Keratinocyte (primary cell): Measurements from ENCODE around the gene ARHGEF25. TPM values are rescaled to one million over a fixed set of nuclear protein-coding genes. Genes with fewer than 3 reads are reported as not detected.
"Not testable (repeated sequence)": the region's sequence is repeated elsewhere in the genome, so short reads cannot be mapped to it uniquely, and the experiment has no call there.

ENCODE experiments used
- DNase-seq: peaks from one replicate; pipeline ENCODE4 v3.0.0-alpha.2; 2011; ENCODE audit warnings: low read depth, missing footprints, low spot score
- FAIRE-seq: peaks from 2 replicates; lab custom pipeline; 2011; peaks lifted over from hg19 to GRCh38; lab: Jason Lieb, UNC
- H2AFZ ChIP-seq: 2 replicates; pipeline ENCODE4 v1.6.0; 2012; ENCODE audit warnings: low read length, control low read depth, inconsistent platforms; ENCODE audit not compliant: control insufficient read depth
- H3K27ac ChIP-seq: 2 replicates; pipeline ENCODE4 v1.5.1; 2011; ENCODE audit warnings: low read length; ENCODE audit not compliant: control insufficient read depth, insufficient read depth
- H3K27me3 ChIP-seq: 3 replicates; pipeline ENCODE4 v1.6.0; 2011; ENCODE audit warnings: low read length; ENCODE audit not compliant: control insufficient read depth, insufficient read depth; ENCODE audit errors: extremely low read depth
- H3K36me3 ChIP-seq, 2 experiments: 2 replicates in 1 of 2; 3 replicates in 1 of 2; pipeline ENCODE4 v1.5.1; 2011; ENCODE audit warnings: low read length in 2 of 2, mild to moderate bottlenecking in 1 of 2; ENCODE audit not compliant: control insufficient read depth in 2 of 2, insufficient read depth in 2 of 2; ENCODE audit errors: extremely low read depth in 1 of 2
- H3K4me1 ChIP-seq: 3 replicates; pipeline ENCODE4 v1.5.1; 2011; ENCODE audit warnings: low read length; ENCODE audit not compliant: control insufficient read depth, insufficient read depth; ENCODE audit errors: extremely low read depth
- H3K4me2 ChIP-seq: 3 replicates; pipeline ENCODE4 v1.6.0; 2011; ENCODE audit warnings: low read depth, low read length; ENCODE audit not compliant: control insufficient read depth, insufficient read depth; ENCODE audit errors: extremely low read depth
- H3K4me3 ChIP-seq, 3 experiments: fragments of 200-600 bp in 1 of 3; sonication (generic) in 1 of 3; 2 replicates in 2 of 3; 3 replicates in 1 of 3; pipeline ENCODE4 v1.5.1; 2011 to 2016; ENCODE audit warnings: low read length in 3 of 3, mild to moderate bottlenecking in 3 of 3, control low read depth in 2 of 3, inconsistent platforms in 1 of 3, low read depth in 1 of 3, mixed read lengths in 1 of 3, mixed run types in 1 of 3, moderate library complexity in 1 of 3; ENCODE audit not compliant: control insufficient read depth in 2 of 3, insufficient read depth in 2 of 3; ENCODE audit errors: extremely low read depth in 1 of 3
- H3K79me2 ChIP-seq: 2 replicates; pipeline ENCODE4 v1.6.0; 2012; ENCODE audit warnings: low read length; ENCODE audit not compliant: control insufficient read depth, insufficient read depth
- H3K9ac ChIP-seq: 3 replicates; pipeline ENCODE4 v1.6.0; 2011; ENCODE audit warnings: low read length; ENCODE audit not compliant: control insufficient read depth, insufficient read depth; ENCODE audit errors: extremely low read depth
- H3K9me1 ChIP-seq: 3 replicates; pipeline ENCODE4 v1.6.0; 2011; ENCODE audit warnings: low read length; ENCODE audit not compliant: control insufficient read depth, insufficient read depth; ENCODE audit errors: extremely low read depth
- H3K9me3 ChIP-seq: 2 replicates; pipeline ENCODE4 v1.5.1; 2012; ENCODE audit warnings: low read depth, low read length; ENCODE audit not compliant: control insufficient read depth
- H4K20me1 ChIP-seq: 3 replicates; pipeline ENCODE4 v1.6.0; 2011; ENCODE audit warnings: low read length; ENCODE audit not compliant: control insufficient read depth, insufficient read depth; ENCODE audit errors: extremely low read depth
- EZH2 ChIP-seq: IDR thresholded peaks from one replicate; pipeline ENCODE4 v1.6.1; 2012; ENCODE audit warnings: inconsistent platforms, mild to moderate bottlenecking, low read length, moderate library complexity
- dilution Hi-C: fragments of 300-500 bp; cut with MboI; formaldehyde crosslinking; loops from one replicate; pipeline ENCODE4 v1.7.0; 2020; ENCODE audit warnings: low sequenced_read_pairs; ENCODE audit not compliant: extremely low pct_ligation_motif_present
- polyA plus RNA-seq, 5 experiments: library from polyadenylated mRNA; depleted of rRNA in 3 of 5; stranded (reverse) in 3 of 5; stranded (forward) in 1 of 5; unstranded in 1 of 5; fragments of >200 nt; gene quantifications; 1 replicate in 1 of 5; 2 replicates in 3 of 5; 3 replicates in 1 of 5; pipeline versions ENCODE4 v1.2.1 to v1.2.3, GENCODE V29; 2011 to 2012; ENCODE audit warnings: missing spikeins in 2 of 5, low read depth in 1 of 5, low replicate concordance in 1 of 5
- TF ChIP-seq, protein P1 (sequence below), 3 experiments: IDR thresholded peaks in 1 of 3; conservative IDR thresholded peaks in 1 of 3; optimal IDR thresholded peaks in 1 of 3; 2 replicates in 2 of 3; 3 replicates in 1 of 3; pipeline versions ENCODE3 to v1.5.1; 2011; ENCODE audit warnings: low read length in 3 of 3, mild to moderate bottlenecking in 3 of 3, moderate library complexity in 2 of 3, control low read depth in 1 of 3, inconsistent platforms in 1 of 3; ENCODE audit not compliant: insufficient read depth in 2 of 3; ENCODE audit errors: extremely low read depth in 1 of 3

Gene ARHGEF25
- polyA plus RNA-seq, 1 donor (not counting 4 experiments of a cell fraction or from before 2014, with no cell fraction given): 0.12 TPM

DNA sequence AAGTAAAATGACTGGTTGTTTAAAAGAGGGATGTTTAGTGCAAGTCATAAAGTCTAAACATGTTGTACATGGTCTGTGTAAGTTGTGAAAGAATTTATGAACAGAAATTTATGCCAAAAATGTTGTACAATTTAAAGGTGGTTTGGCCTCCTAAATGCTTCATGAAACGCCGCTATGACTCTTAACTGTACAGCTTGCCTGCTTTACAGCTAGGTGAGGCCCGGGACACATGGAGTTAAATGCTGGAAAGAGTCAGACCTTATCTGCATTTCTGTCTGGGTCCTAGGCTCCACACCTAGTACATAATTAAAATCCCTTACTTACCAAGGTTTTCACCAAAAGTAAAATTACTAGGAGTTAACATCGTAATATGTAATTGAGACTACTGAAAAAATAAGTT lies 50.1 kb downstream of the ARHGEF25 start:
- no peak overlapping the region for H2AFZ ChIP-seq
- no peaks in the 10 kb centered on the region for H3K27me3 ChIP-seq
- FAIRE-seq (no peak), DNase-seq (no peak)
- no peaks in the 10 kb centered on the region for H3K36me3 ChIP-seq
- no peak overlapping the region for H3K27ac ChIP-seq
- no peaks in the 10 kb centered on the region for H3K9me1 ChIP-seq
- no peaks in the 10 kb centered on the region for H3K79me2 ChIP-seq
- no peaks in the 10 kb centered on the region for H3K9me3 ChIP-seq
- H3K4me1 ChIP-seq: no peaks in the 10 kb centered on the region
- no peak overlapping the region for H3K4me2 ChIP-seq
- no peak for TF ChIP-seq EZH2
- TF ChIP-seq, protein P1, sequence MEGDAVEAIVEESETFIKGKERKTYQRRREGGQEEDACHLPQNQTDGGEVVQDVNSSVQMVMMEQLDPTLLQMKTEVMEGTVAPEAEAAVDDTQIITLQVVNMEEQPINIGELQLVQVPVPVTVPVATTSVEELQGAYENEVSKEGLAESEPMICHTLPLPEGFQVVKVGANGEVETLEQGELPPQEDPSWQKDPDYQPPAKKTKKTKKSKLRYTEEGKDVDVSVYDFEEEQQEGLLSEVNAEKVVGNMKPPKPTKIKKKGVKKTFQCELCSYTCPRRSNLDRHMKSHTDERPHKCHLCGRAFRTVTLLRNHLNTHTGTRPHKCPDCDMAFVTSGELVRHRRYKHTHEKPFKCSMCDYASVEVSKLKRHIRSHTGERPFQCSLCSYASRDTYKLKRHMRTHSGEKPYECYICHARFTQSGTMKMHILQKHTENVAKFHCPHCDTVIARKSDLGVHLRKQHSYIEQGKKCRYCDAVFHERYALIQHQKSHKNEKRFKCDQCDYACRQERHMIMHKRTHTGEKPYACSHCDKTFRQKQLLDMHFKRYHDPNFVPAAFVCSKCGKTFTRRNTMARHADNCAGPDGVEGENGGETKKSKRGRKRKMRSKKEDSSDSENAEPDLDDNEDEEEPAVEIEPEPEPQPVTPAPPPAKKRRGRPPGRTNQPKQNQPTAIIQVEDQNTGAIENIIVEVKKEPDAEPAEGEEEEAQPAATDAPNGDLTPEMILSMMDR (optimal IDR thresholded peaks at IDR 0.05 in 1 of 3, IDR thresholded peaks at IDR 0.05 in 1 of 3, conservative IDR thresholded peaks at IDR 0.05 in 1 of 3; ENCODE audit: extremely low read depth in 1 of 3, insufficient read depth in 2 of 3, low read length in 3 of 3): no peak
- dilution Hi-C loops: no loop called here
- no peak overlapping the region for H3K4me3 ChIP-seq
- no peak overlapping the region for H3K9ac ChIP-seq
- H4K20me1 ChIP-seq: no peaks in the 10 kb centered on the region

DNA sequence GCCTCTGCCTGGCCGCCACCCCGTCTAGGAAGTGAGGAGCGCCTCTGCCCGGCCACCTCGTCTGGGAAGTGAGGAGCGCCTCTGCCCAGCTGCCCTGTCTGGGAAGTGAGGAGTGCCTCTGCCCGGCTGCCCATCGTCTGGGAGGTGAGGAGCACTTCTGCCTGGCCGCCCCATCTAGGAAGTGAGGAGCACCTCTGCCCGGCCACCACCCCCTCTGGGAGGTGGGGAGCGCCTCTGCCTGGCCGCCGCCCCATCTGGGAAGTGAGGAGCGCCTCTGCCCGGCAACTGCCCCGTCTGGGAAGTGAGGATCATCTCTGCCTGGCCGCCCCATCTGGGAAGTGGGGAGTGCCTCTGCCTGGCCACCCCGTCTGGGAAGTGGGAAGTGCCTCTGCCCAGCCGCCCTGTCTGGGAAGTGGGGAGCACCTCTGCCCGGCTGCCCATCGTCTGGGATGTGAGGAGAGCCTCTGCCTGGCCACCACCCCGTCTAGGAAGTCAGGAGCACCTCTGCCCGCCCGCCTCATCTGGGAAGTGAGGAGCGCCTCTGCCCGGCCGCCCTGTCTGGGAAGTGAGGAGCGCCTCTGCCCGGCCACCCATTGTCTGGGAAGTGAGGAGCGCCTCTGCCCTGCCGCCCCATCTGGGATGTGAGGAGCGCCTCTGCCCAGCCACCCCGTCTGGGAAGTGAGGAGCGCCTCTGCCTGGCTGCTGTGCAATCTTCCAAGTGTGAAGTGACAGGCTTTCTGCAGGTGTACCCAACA lies 54.0 kb downstream of the ARHGEF25 start:
- H3K9ac ChIP-seq, DNase-seq, H3K4me3 ChIP-seq, H3K9me3 ChIP-seq, H3K36me3 ChIP-seq, H3K79me2 ChIP-seq, H3K27me3 ChIP-seq, H3K27ac ChIP-seq, H3K4me2 ChIP-seq, FAIRE-seq, H4K20me1 ChIP-seq, H2AFZ ChIP-seq, dilution Hi-C loops, H3K9me1 ChIP-seq, H3K4me1 ChIP-seq: not testable (repeated sequence)

Other genes starting within 250 kb of the ARHGEF25 start
- gene R3HDM2, start 180.4 kb upstream of the ARHGEF25 start, polyA plus RNA-seq: 8.1 to 13.4 TPM (median 11.1 TPM) in 3 replicates
- 0.04 TPM in 1 of 3 replicates, not detected in the others for gene INHBC, start 176.7 kb upstream of the ARHGEF25 start, polyA plus RNA-seq
- gene INHBE, start 156.1 kb upstream of the ARHGEF25 start, polyA plus RNA-seq: not detected in 3 replicates
- gene GLI1, start 151.7 kb upstream of the ARHGEF25 start, polyA plus RNA-seq: 1.0 to 1.4 TPM (median 1.2 TPM) in 3 replicates
- 0.15 TPM in 1 of 3 replicates, not detected in the others for gene ARHGAP9, start 131.6 kb upstream of the ARHGEF25 start, polyA plus RNA-seq
- gene MARS1, start 123.4 kb upstream of the ARHGEF25 start, polyA plus RNA-seq: 92.9 to 137 TPM (median 125 TPM) in 3 replicates
- gene DDIT3, start 90.9 kb upstream of the ARHGEF25 start, polyA plus RNA-seq: 7.8 to 25.6 TPM (median 23.6 TPM) in 3 replicates
- 1.8 to 5.4 TPM (median 2.2 TPM) in 3 replicates for gene MBD6, start 88.6 kb upstream of the ARHGEF25 start, polyA plus RNA-seq
- 109 to 158 TPM (median 132 TPM) in 3 replicates for gene DCTN2, start 64.2 kb upstream of the ARHGEF25 start, polyA plus RNA-seq
- 0.01 to 0.10 TPM (median 0.05 TPM) in 3 replicates for gene KIF5A, start 61.4 kb upstream of the ARHGEF25 start, polyA plus RNA-seq
- 73.5 to 109 TPM (median 93.6 TPM) in 3 replicates for gene PIP4K2C, start 20.2 kb upstream of the ARHGEF25 start, polyA plus RNA-seq
- 2.6 to 5.4 TPM (median 3.5 TPM) in 3 replicates for gene DTX3, start 6.6 kb upstream of the ARHGEF25 start, polyA plus RNA-seq
- gene B4GALNT1, start 21.8 kb downstream of the ARHGEF25 start, polyA plus RNA-seq: 0.08 to 0.37 TPM (median 0.08 TPM) in 3 replicates
- 82.2 to 96.9 TPM (median 95.1 TPM) in 3 replicates for gene OS9, start 82.7 kb downstream of the ARHGEF25 start, polyA plus RNA-seq
- gene AGAP2, start 127.3 kb downstream of the ARHGEF25 start, polyA plus RNA-seq: 0.13 to 0.18 TPM (median 0.15 TPM) in 3 replicates
- 37.4 to 47.7 TPM (median 40.6 TPM) in 3 replicates for gene TSPAN31, start 133.6 kb downstream of the ARHGEF25 start, polyA plus RNA-seq
- gene CDK4, start 140.9 kb downstream of the ARHGEF25 start, polyA plus RNA-seq: 146 to 176 TPM (median 153 TPM) in 3 replicates
- gene MARCHF9, start 143.7 kb downstream of the ARHGEF25 start, polyA plus RNA-seq: 10.9 to 17.0 TPM (median 12.4 TPM) in 3 replicates
- 19.0 to 40.5 TPM (median 33.6 TPM) in 3 replicates for gene CYP27B1, start 155.6 kb downstream of the ARHGEF25 start, polyA plus RNA-seq
- gene METTL1, start 160.7 kb downstream of the ARHGEF25 start, polyA plus RNA-seq: 24.3 to 25.5 TPM (median 24.5 TPM) in 3 replicates
- gene EEF1AKMT3, start 161.2 kb downstream of the ARHGEF25 start, polyA plus RNA-seq: 5.4 to 7.7 TPM (median 6.5 TPM) in 3 replicates
- gene TSFM, start 171.4 kb downstream of the ARHGEF25 start, polyA plus RNA-seq: 20.4 to 30.5 TPM (median 21.0 TPM) in 3 replicates
- gene AVIL, start 207.3 kb downstream of the ARHGEF25 start, polyA plus RNA-seq: 0.27 to 1.3 TPM (median 1.3 TPM) in 3 replicates
- gene CTDSP2, start 235.3 kb downstream of the ARHGEF25 start, polyA plus RNA-seq: 39.0 to 75.0 TPM (median 54.6 TPM) in 3 replicates